IMR-90 (cell line): ENCODE results near the gene RERE. TPM values are rescaled to one million over a fixed set of nuclear protein-coding genes. Genes with fewer than 3 reads are reported as not detected.

Experiments used
- ATAC-seq: fragments of 200-7000 bp; cut with Tn5 transposase; 2 replicates; pipeline ENCODE4 v1.9.1; 2020; ENCODE audit warnings: low read depth, mild to moderate bottlenecking, moderate library complexity
- BruUV-seq: library from RNA; stranded (reverse); fragments of 400-500 nt; replicated peaks from 2 replicates; lab custom pipeline; 2021; lab: Mats Ljungman, UMichigan
- CTCF ChIA-PET: fragments of 300-600 bp; formaldehyde crosslinking; extraction: SDS; loops from one replicate; lab custom pipeline; 2021; ENCODE audit warnings: antibody characterized with exemption; lab: Yijun Ruan, JAX
- POLR2A ChIA-PET: fragments of 300-600 bp; sonication (Branson Sonifier 250); formaldehyde crosslinking; loops from one replicate; lab custom pipeline; 2022; ENCODE audit warnings: antibody characterized with exemption; ENCODE audit not compliant: unreplicated experiment; lab: Charles Lee
- DNase-seq: peaks from one replicate; pipeline ENCODE4 v3.0.0; 2013
- H2AFZ ChIP-seq: replicated peaks from 2 replicates; pipeline ENCODE3; 2013; ENCODE audit warnings: low read length, mild to moderate bottlenecking; ENCODE audit not compliant: poor library complexity
- H2AK5ac ChIP-seq: 2 replicates; pipeline ENCODE4 v1.6.1; 2013; ENCODE audit warnings: low read depth, low read length, inconsistent platforms
- H2AK9ac ChIP-seq: replicated peaks from 2 replicates; pipeline ENCODE3; 2013; ENCODE audit warnings: mild to moderate bottlenecking, low read depth, low read length, moderate library complexity; ENCODE audit not compliant: poor library complexity
- H2BK120ac ChIP-seq: 2 replicates; pipeline ENCODE4 v1.6.1; 2013; ENCODE audit warnings: low read depth, low read length, inconsistent platforms
- H2BK15ac ChIP-seq: 3 replicates; pipeline ENCODE4 v1.6.1; 2013; ENCODE audit warnings: low read depth, low read length, inconsistent platforms
- H2BK20ac ChIP-seq: 2 replicates; pipeline ENCODE4 v1.6.1; 2013; ENCODE audit warnings: low read depth, mild to moderate bottlenecking, inconsistent platforms, low read length, moderate library complexity
- H2BK5ac ChIP-seq: 2 replicates; pipeline ENCODE4 v1.6.1; 2013; ENCODE audit warnings: mild to moderate bottlenecking, low read depth, low read length, inconsistent platforms; ENCODE audit not compliant: poor library complexity, severe bottlenecking
- H3K14ac ChIP-seq: replicated peaks from 2 replicates; pipeline ENCODE4 v1.6.1; 2013; ENCODE audit warnings: low read depth, low read length, inconsistent platforms
- H3K18ac ChIP-seq: 2 replicates; pipeline ENCODE4 v1.6.1; 2013; ENCODE audit warnings: low read depth, low read length, control low read depth
- H3K23ac ChIP-seq: 2 replicates; pipeline ENCODE4 v1.6.1; 2013; ENCODE audit warnings: low read depth, low read length, inconsistent platforms
- H3K27ac ChIP-seq: 2 replicates; pipeline ENCODE4 v1.5.1; 2013; ENCODE audit warnings: mild to moderate bottlenecking, control low read depth, low read length; ENCODE audit not compliant: insufficient read depth
- H3K27me3 ChIP-seq: 2 replicates; pipeline ENCODE4 v1.6.1; 2013; ENCODE audit warnings: low read length; ENCODE audit not compliant: control insufficient read depth, insufficient read depth
- H3K36me3 ChIP-seq: 2 replicates; pipeline ENCODE4 v1.6.1; 2013; ENCODE audit warnings: low read length, mixed read lengths; ENCODE audit not compliant: control insufficient read depth, insufficient read depth
- H3K4ac ChIP-seq: 2 replicates; pipeline ENCODE4 v1.6.1; 2013; ENCODE audit warnings: low read depth, low read length, inconsistent platforms
- H3K4me1 ChIP-seq: 2 replicates; pipeline ENCODE4 v1.6.1; 2013; ENCODE audit warnings: low read length, mixed read lengths; ENCODE audit not compliant: control insufficient read depth, insufficient read depth
- H3K4me2 ChIP-seq: 2 replicates; pipeline ENCODE4 v1.6.1; 2013; ENCODE audit warnings: low read depth, mild to moderate bottlenecking, control low read depth, low read length, moderate library complexity
- H3K4me3 ChIP-seq: 2 replicates; pipeline ENCODE4 v1.5.1; 2013; ENCODE audit warnings: low read depth, mild to moderate bottlenecking, control low read depth, low read length, moderate library complexity; ENCODE audit not compliant: insufficient read depth
- H3K56ac ChIP-seq: 2 replicates; pipeline ENCODE4 v1.6.1; 2013; ENCODE audit warnings: low read length, inconsistent platforms; ENCODE audit not compliant: insufficient read depth; ENCODE audit errors: extremely low read depth
- H3K79me1 ChIP-seq, 2 experiments: 2 replicates each; pipeline ENCODE4 v1.6.1; 2013; ENCODE audit warnings: low read length in 2 of 2, inconsistent platforms in 1 of 2, low read depth in 1 of 2
- H3K9ac ChIP-seq: 2 replicates; pipeline ENCODE4 v1.6.1; 2013; ENCODE audit warnings: low read depth, low read length, control low read depth
- H3K9me1 ChIP-seq: 2 replicates; pipeline ENCODE4 v1.6.1; 2013; ENCODE audit warnings: low read length, inconsistent platforms; ENCODE audit not compliant: insufficient read depth
- H3K9me3 ChIP-seq: 2 replicates; pipeline ENCODE4 v1.6.1; 2013; ENCODE audit warnings: low read length; ENCODE audit not compliant: control insufficient read depth, insufficient read depth
- H4K20me1 ChIP-seq: 2 replicates; pipeline ENCODE4 v1.6.1; 2013; ENCODE audit warnings: low read length, inconsistent platforms; ENCODE audit not compliant: insufficient read depth
- H4K5ac ChIP-seq: 2 replicates; pipeline ENCODE4 v1.6.1; 2013; ENCODE audit warnings: mild to moderate bottlenecking, low read depth, low read length, control low read depth
- H4K8ac ChIP-seq, 2 experiments: 2 replicates each; pipeline ENCODE4 v1.6.1; 2013; ENCODE audit warnings: low read depth in 2 of 2, low read length in 2 of 2, control low read depth in 1 of 2, inconsistent platforms in 1 of 2
- H4K91ac ChIP-seq: 2 replicates; pipeline ENCODE4 v1.6.1; 2013; ENCODE audit warnings: low read depth, low read length, inconsistent platforms; ENCODE audit not compliant: insufficient read depth
- CEBPB ChIP-seq: IDR thresholded peaks from 2 replicates; pipeline ENCODE4 v1.6.1; 2012; ENCODE audit warnings: low read depth, low read length, improper control_type of control experiment
- RCOR1 ChIP-seq: IDR thresholded peaks from 2 replicates; pipeline ENCODE4 v1.6.1; 2012; ENCODE audit warnings: mild to moderate bottlenecking, low read length, improper control_type of control experiment; ENCODE audit not compliant: insufficient replicate concordance
- WGBS, 2 experiments: methylation state at CpG; one replicate each; pipeline versions ENCODE4 v1.1.5 to v1.1.7; 2013; ENCODE audit warnings: missing lambda C conversion rate in 2 of 2; ENCODE audit not compliant: insufficient read length in 1 of 2; ENCODE audit errors: extremely low coverage in 2 of 2; 5-methylcytosine and 5-hydroxymethylcytosine counted together
- dilution Hi-C: fragments of 300-500 bp; cut with HindIII; formaldehyde crosslinking; loops from one replicate; pipeline ENCODE4 v1.14.3; 2018; ENCODE audit warnings: low sequenced_read_pairs; ENCODE audit not compliant: unreplicated experiment
- in situ Hi-C: fragments of 300-500 bp; cut with MboI; formaldehyde crosslinking; loops from 3 replicates; pipeline ENCODE4 v1.14.3; 2019; ENCODE audit warnings: low sequenced_read_pairs, inconsistent platforms, mixed read lengths
- intact Hi-C: fragments of 100-400 bp; cut with micrococcal nuclease; formaldehyde crosslinking; loops from 2 replicates; pipeline ENCODE4 v1.10.0; 2022
- polyA plus RNA-seq, 3 experiments: library from polyadenylated mRNA; depleted of rRNA; stranded (reverse); fragments of >200 nt; gene quantifications; 2 replicates each; pipeline ENCODE4 v1.2.3, GENCODE V29; 2012; ENCODE audit warnings: low replicate concordance in 1 of 3
- total RNA-seq: library from RNA; depleted of rRNA; stranded (reverse); fragments of >200 nt; gene quantifications from 2 replicates; pipeline ENCODE4 v1.2.3, GENCODE V29; 2012
- TF ChIP-seq, protein P1 (sequence below): conservative IDR thresholded peaks from 2 replicates; pipeline ENCODE4 v1.5.1; 2012; ENCODE audit warnings: mild to moderate bottlenecking, low read depth, low read length, improper control_type of control experiment

The RERE gene
- total and polyA plus RNA-seq, 2 of the 4 experiments (the other 2 are of a cell fraction): 11.5 to 25.1 TPM

DNA sequence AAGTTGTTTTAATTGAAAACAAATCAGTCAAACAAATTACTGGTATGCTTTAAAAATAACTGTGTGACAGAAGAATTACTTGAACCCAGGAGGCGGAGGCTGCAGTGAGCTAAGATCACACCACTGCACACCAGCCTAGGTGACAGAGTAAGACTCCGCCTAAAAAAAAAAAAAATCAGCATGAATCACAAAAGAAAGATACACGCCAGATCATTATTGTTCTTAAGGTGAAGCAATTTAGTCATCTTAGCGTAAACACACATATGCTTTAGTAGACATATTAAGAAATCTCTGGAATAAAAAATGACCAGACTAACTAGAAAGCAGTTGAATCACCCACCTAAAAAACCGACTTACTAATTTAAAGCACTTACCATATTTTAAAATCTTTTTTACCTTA is 20.2 kb downstream of the RERE start:
- Histone ChIP-seq H3K56ac (no peak overlapping the region), H2AFZ (no peak overlapping the region), H3K4me2 (no peak overlapping the region), H2BK15ac (no peak overlapping the region), H2BK120ac (no peak overlapping the region), H3K36me3 (no peaks in the 10 kb centered on the region), H2BK5ac (no peak overlapping the region), H3K9ac (no peak overlapping the region), H2AK5ac (no peak overlapping the region), H3K4me3 (no peak overlapping the region), H3K27me3 (no peaks in the 10 kb centered on the region), H3K9me3 (no peaks in the 10 kb centered on the region), H2BK20ac (no peak overlapping the region), H4K20me1 (no peaks in the 10 kb centered on the region; the same call in none of the 2 replicates), H4K5ac (no peak overlapping the region), H3K9me1 (no peaks in the 10 kb centered on the region; the same call in 1 of the 2 replicates), H3K14ac (no peak overlapping the region), H4K91ac (no peak overlapping the region), H3K27ac (no peak overlapping the region), H2AK9ac (no peak overlapping the region), H4K8ac (no peak overlapping the region), H3K79me1 (peaks cover 13 to 21% of the 10 kb centered on the region in 2 experiments), H3K4me1 (no peaks in the 10 kb centered on the region), H3K4ac (no peak overlapping the region), H3K18ac (no peak overlapping the region), H3K23ac (no peak overlapping the region)
- ChIA-PET POLR2A (no interaction called here), CTCF (no interaction called here)
- in situ Hi-C loops (no loop called here), intact Hi-C loops (no loop called here), dilution Hi-C loops (no loop called here)
- ATAC-seq (no peak), DNase-seq (peak; percentile 61)
- no TSS peak for BruUV-seq
- TF ChIP-seq, protein P1, sequence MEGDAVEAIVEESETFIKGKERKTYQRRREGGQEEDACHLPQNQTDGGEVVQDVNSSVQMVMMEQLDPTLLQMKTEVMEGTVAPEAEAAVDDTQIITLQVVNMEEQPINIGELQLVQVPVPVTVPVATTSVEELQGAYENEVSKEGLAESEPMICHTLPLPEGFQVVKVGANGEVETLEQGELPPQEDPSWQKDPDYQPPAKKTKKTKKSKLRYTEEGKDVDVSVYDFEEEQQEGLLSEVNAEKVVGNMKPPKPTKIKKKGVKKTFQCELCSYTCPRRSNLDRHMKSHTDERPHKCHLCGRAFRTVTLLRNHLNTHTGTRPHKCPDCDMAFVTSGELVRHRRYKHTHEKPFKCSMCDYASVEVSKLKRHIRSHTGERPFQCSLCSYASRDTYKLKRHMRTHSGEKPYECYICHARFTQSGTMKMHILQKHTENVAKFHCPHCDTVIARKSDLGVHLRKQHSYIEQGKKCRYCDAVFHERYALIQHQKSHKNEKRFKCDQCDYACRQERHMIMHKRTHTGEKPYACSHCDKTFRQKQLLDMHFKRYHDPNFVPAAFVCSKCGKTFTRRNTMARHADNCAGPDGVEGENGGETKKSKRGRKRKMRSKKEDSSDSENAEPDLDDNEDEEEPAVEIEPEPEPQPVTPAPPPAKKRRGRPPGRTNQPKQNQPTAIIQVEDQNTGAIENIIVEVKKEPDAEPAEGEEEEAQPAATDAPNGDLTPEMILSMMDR: no peak
- TF ChIP-seq RCOR1: no peak
- peak; percentile 72 for TF ChIP-seq CEBPB
- WGBS, 2 experiments: 29% methylated on average over 1 of the region's 5 CpGs; no CpG with 5 or more reads in 1 of the 2 experiments
